A673 (cell line): ENCODE data around the gene DENND1A. TPM values are rescaled to one million over a fixed set of nuclear protein-coding genes. Genes with fewer than 3 reads are reported as not detected.

ENCODE experiments used
- BruUV-seq: library from RNA; stranded (reverse); fragments of 400-500 nt; replicated peaks from 2 replicates; lab custom pipeline; 2021; lab: Mats Ljungman, UMichigan
- CTCF ChIA-PET: fragments of 300-600 bp; sonication (Branson Sonifier 250); formaldehyde crosslinking; loops from one replicate; lab custom pipeline; 2022; ENCODE audit warnings: antibody characterized with exemption; lab: Charles Lee
- POLR2A ChIA-PET: fragments of 300-600 bp; sonication (Branson Sonifier 250); formaldehyde crosslinking; loops from one replicate; lab custom pipeline; 2022; ENCODE audit warnings: antibody characterized with exemption; ENCODE audit not compliant: low non-redundant PET; lab: Charles Lee
- DNase-seq: peaks from one replicate; pipeline ENCODE4 v3.0.0-alpha.2; 2015; ENCODE audit warnings: low spot score
- H3K27ac ChIP-seq: fragments of 200-600 bp; sonication (generic); 2 replicates; pipeline ENCODE4 v1.5.1; 2016; ENCODE audit warnings: mixed run types, low read depth, mild to moderate bottlenecking, mixed read lengths, antibody characterized with exemption, low read length; ENCODE audit not compliant: poor library complexity, severe bottlenecking
- H3K27me3 ChIP-seq: fragments of 200-600 bp; sonication (generic); replicated peaks from 2 replicates; pipeline ENCODE4 v1.6.1; 2017; ENCODE audit warnings: mixed run types, low read depth, mild to moderate bottlenecking, mixed read lengths, antibody characterized with exemption, low read length; ENCODE audit not compliant: insufficient read depth, poor library complexity
- H3K36me3 ChIP-seq: fragments of 200-600 bp; sonication (generic); 2 replicates; pipeline ENCODE4 v1.6.1; 2016; ENCODE audit warnings: mixed run types, mild to moderate bottlenecking, mixed read lengths, antibody characterized with exemption, low read length; ENCODE audit not compliant: insufficient read depth, poor library complexity, severe bottlenecking
- H3K4me1 ChIP-seq: fragments of 200-600 bp; sonication (generic); 2 replicates; pipeline ENCODE4 v1.6.1; 2017; ENCODE audit warnings: mixed run types, mild to moderate bottlenecking, mixed read lengths, antibody characterized with exemption, low read length; ENCODE audit not compliant: insufficient read depth, poor library complexity, severe bottlenecking
- H3K4me3 ChIP-seq: fragments of 200-600 bp; sonication (generic); 2 replicates; pipeline ENCODE4 v1.5.1; 2016; ENCODE audit warnings: low read depth, mixed run types, mild to moderate bottlenecking, mixed read lengths, low read length; ENCODE audit not compliant: poor library complexity, severe bottlenecking
- H3K9me3 ChIP-seq: fragments of 200-600 bp; sonication (generic); 2 replicates; pipeline ENCODE4 v1.6.1; 2016; ENCODE audit warnings: mixed run types, low read depth, mild to moderate bottlenecking, mixed read lengths, antibody characterized with exemption, low read length; ENCODE audit not compliant: poor library complexity, severe bottlenecking
- EZH2 ChIP-seq: fragments of 200-600 bp; sonication (generic); IDR thresholded peaks from 2 replicates; pipeline ENCODE4 v1.6.1; 2017; ENCODE audit warnings: borderline replicate concordance, low read depth, mild to moderate bottlenecking, mixed read lengths, antibody characterized with exemption, low read length; ENCODE audit not compliant: poor library complexity, severe bottlenecking
- intact Hi-C: fragments of 100-400 bp; cut with micrococcal nuclease; formaldehyde crosslinking; loops from one replicate; pipeline ENCODE4 v1.10.0; 2022; ENCODE audit not compliant: unreplicated experiment
- total RNA-seq: library from RNA; stranded (reverse); gene quantifications from 2 replicates; pipeline ENCODE4 v1.2.3, GENCODE V29; 2021
- TF ChIP-seq, protein P1 (sequence below): fragments of 300-800, 200-600 bp; sonication (generic); conservative IDR thresholded peaks from 2 replicates; pipeline ENCODE4 v1.5.1; 2017; ENCODE audit warnings: low read depth, mild to moderate bottlenecking, antibody characterized with exemption, low read length, moderate library complexity, mixed read lengths

Gene DENND1A
- total RNA-seq, 1 experiment from 2014 or later: 12.0 TPM

- Histone ChIP-seq H3K4me3 (no peak overlapping the region), H3K27ac (no peak overlapping the region), H3K27me3 (no peaks in the 10 kb centered on the region), H3K36me3 (no peaks in the 10 kb centered on the region), H3K4me1 (no peaks in the 10 kb centered on the region), H3K9me3 (no peaks in the 10 kb centered on the region)
- no TSS peak for BruUV-seq
- POLR2A ChIA-PET: no interaction called here
- no peak for TF ChIP-seq EZH2
- no peak for DNase-seq
- intact Hi-C loops: no loop called here
- CTCF ChIA-PET: interaction anchor here (0.7 kb wide), 1 partner anchor 543 kb away, joined by 9 read pairs; no protein-coding TSS in a partner anchor
Observed at GRCh38 chr9:123757547-123757946, 172.4 kb downstream of the DENND1A start.

- no TSS peak for BruUV-seq
- no peak for TF ChIP-seq EZH2
- TF ChIP-seq, protein P1, sequence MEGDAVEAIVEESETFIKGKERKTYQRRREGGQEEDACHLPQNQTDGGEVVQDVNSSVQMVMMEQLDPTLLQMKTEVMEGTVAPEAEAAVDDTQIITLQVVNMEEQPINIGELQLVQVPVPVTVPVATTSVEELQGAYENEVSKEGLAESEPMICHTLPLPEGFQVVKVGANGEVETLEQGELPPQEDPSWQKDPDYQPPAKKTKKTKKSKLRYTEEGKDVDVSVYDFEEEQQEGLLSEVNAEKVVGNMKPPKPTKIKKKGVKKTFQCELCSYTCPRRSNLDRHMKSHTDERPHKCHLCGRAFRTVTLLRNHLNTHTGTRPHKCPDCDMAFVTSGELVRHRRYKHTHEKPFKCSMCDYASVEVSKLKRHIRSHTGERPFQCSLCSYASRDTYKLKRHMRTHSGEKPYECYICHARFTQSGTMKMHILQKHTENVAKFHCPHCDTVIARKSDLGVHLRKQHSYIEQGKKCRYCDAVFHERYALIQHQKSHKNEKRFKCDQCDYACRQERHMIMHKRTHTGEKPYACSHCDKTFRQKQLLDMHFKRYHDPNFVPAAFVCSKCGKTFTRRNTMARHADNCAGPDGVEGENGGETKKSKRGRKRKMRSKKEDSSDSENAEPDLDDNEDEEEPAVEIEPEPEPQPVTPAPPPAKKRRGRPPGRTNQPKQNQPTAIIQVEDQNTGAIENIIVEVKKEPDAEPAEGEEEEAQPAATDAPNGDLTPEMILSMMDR: no peak
- Histone ChIP-seq H3K9me3 (no peaks in the 10 kb centered on the region), H3K36me3 (no peaks in the 10 kb centered on the region), H3K27ac (no peak overlapping the region), H3K27me3 (no peaks in the 10 kb centered on the region), H3K4me1 (no peaks in the 10 kb centered on the region), H3K4me3 (no peak overlapping the region)
- POLR2A ChIA-PET: no interaction called here
- CTCF ChIA-PET: no interaction called here
- DNase-seq: no peak
- intact Hi-C loops: no loop called here
Observed at GRCh38 chr9:123756484-123757106, 173.3 kb downstream of the DENND1A start.

DNA sequence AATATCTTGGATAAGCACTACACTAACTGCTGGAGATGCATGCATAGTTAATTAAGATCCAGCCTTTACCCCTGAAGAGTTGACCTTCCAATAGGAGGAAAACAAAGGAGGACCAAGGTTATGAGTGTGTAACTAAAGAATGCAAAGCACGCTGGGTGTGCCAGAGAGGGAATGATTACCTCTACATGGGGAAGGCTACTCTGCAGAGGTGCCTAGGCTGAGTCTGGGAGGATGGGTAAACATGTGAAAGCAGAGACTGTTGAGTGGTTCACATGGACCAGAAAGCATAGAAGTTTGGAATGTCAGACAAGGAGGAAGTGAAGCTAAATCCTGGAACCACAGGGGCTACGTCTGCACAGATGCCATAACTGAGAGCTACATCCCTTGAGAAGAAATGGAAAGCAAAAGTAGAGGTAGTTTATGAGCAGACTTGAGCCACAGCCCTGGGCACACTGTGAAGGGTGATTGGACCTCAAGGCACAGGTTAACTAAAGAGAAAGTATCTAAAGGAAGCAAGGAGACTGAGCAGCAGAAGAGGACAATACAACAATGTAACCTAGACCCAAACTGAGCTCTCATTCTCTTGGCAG is 176.2 kb downstream of the DENND1A start:
- Histone ChIP-seq H3K27me3 (no peaks in the 10 kb centered on the region), H3K36me3 (no peaks in the 10 kb centered on the region), H3K27ac (no peak overlapping the region), H3K4me1 (peaks cover 5% of the 10 kb centered on the region), H3K4me3 (no peak overlapping the region), H3K9me3 (no peaks in the 10 kb centered on the region)
- TF ChIP-seq EZH2: no peak
- TF ChIP-seq, protein P1: no peak
- BruUV-seq: no TSS peak
- ChIA-PET POLR2A (no interaction called here), CTCF (no interaction called here)
- intact Hi-C loops: no loop called here
- no peak for DNase-seq

DNA sequence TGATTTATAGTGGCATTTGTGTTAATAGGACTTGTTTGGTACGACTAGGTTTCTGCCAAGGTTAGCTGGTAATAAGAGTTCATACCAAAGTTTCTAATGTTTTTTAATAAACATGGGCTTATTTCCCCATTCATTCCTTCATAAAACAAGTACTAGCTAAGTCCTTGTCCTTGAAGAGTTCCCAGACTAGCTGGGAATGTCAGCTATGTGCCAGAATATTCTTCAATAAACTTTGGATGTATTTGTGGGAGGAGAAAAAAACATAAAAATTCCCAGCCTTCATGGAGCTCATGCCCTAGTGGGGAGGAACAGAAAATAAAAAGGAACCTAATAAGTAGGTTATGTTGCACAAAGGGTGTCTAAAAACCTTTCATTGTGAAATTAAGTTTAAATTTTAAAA is 176.9 kb downstream of the DENND1A start:
- ChIA-PET POLR2A (no interaction called here), CTCF (interaction anchor here (0.6 kb wide), 1 partner anchor 187 kb away, joined by 3 read pairs; no protein-coding TSS in a partner anchor)
- BruUV-seq: no TSS peak

More for the DNA sequence above, 176.9 kb downstream of the DENND1A start:
- H3K27ac ChIP-seq: no peak overlapping the region
- TF ChIP-seq EZH2: no peak
- TF ChIP-seq, protein P1: no peak
- H3K4me3 ChIP-seq: no peak overlapping the region
- intact Hi-C loops: no loop called here
- H3K9me3 ChIP-seq: no peaks in the 10 kb centered on the region
- H3K36me3 ChIP-seq: no peaks in the 10 kb centered on the region
- DNase-seq: no peak
- peaks cover 5% of the 10 kb centered on the region for H3K4me1 ChIP-seq
- no peaks in the 10 kb centered on the region for H3K27me3 ChIP-seq
